Measurements from ENCODE around the gene PICK1.
"Not testable (repeated sequence)": the region's sequence is repeated elsewhere in the genome, so short reads cannot be mapped to it uniquely, and the experiment has no call there.

PICK1 gene

GRCh38 chr22:38035530-38035885 lies 21.7 kb upstream of the PICK1 start:
- Histone ChIP-seq H3K4me3 (ENCODE audit: low read depth in 1 of 2, low read length in 1 of 2) (no peak overlapping the region), H3K9me3 (no peaks in the 10 kb centered on the region), H3K36me3 (no peaks in the 10 kb centered on the region), H3K27me3 (no peaks in the 10 kb centered on the region), H3K27ac (no peak overlapping the region), H3K4me1 (ENCODE audit: control insufficient read depth in 1 of 2, insufficient read depth in 1 of 2, low read depth in 1 of 2, low read length in 1 of 2) (peaks cover 4 to 5% of the 10 kb centered on the region in 2 experiments)
- TF ChIP-seq CTCF (IDR thresholded peaks at IDR 0.05) = no peak

GRCh38 chr22:38036392-38037062 lies 20.7 kb upstream of the PICK1 start:
- Histone ChIP-seq H3K9me3 (no peaks in the 10 kb centered on the region), H3K27ac (no peak overlapping the region), H3K27me3 (no peaks in the 10 kb centered on the region), H3K4me3 (ENCODE audit: low read depth in 1 of 2, low read length in 1 of 2) (no peak overlapping the region), H3K4me1 (ENCODE audit: control insufficient read depth in 1 of 2, insufficient read depth in 1 of 2, low read depth in 1 of 2, low read length in 1 of 2) (peaks cover 6 to 9% of the 10 kb centered on the region in 2 experiments), H3K36me3 (no peaks in the 10 kb centered on the region)
- TF ChIP-seq CTCF (IDR thresholded peaks at IDR 0.05) = no peak

- H3K4me3 ChIP-seq (ENCODE audit: low read depth in 1 of 2, low read length in 1 of 2); H3K36me3 ChIP-seq; H3K27ac ChIP-seq; H3K27me3 ChIP-seq; H3K9me3 ChIP-seq: not testable (repeated sequence)
- H3K4me1 ChIP-seq (ENCODE audit: control insufficient read depth in 1 of 2, insufficient read depth in 1 of 2, low read depth in 1 of 2, low read length in 1 of 2) = peaks cover 17 to 19% of the 10 kb centered on the region in 2 experiments
Measured at GRCh38 chr22:38037367-38038150, 19.6 kb upstream of the PICK1 start.

GRCh38 chr22:38038426-38038825 lies 18.8 kb upstream of the PICK1 start:
- Histone ChIP-seq H3K4me1 (ENCODE audit: control insufficient read depth in 1 of 2, insufficient read depth in 1 of 2, low read depth in 1 of 2, low read length in 1 of 2) (peaks cover 23 to 28% of the 10 kb centered on the region in 2 experiments), H3K27me3 (no peaks in the 10 kb centered on the region), H3K9me3 (no peaks in the 10 kb centered on the region), H3K36me3 (no peaks in the 10 kb centered on the region), H3K4me3 (ENCODE audit: low read depth in 1 of 2, low read length in 1 of 2) (no peak overlapping the region), H3K27ac (no peak overlapping the region)
- TF ChIP-seq CTCF (IDR thresholded peaks at IDR 0.05) = no peak

GRCh38 chr22:38038890-38039812 lies 18.1 kb upstream of the PICK1 start:
- H3K4me1 ChIP-seq (ENCODE audit: control insufficient read depth in 1 of 2, insufficient read depth in 1 of 2, low read depth in 1 of 2, low read length in 1 of 2) = peaks cover 21 to 23% of the 10 kb centered on the region in 2 experiments
- H3K9me3 ChIP-seq = no peaks in the 10 kb centered on the region
- TF ChIP-seq CTCF (IDR thresholded peaks at IDR 0.05) = no peak
- H3K27me3 ChIP-seq = no peaks in the 10 kb centered on the region
- no peak overlapping the region for H3K27ac ChIP-seq
- no peak overlapping the region for H3K4me3 ChIP-seq (ENCODE audit: low read depth in 1 of 2, low read length in 1 of 2)
- H3K36me3 ChIP-seq = no peaks in the 10 kb centered on the region

All from neutrophil (primary cell).